ENCODE results near the gene BCHE. TPM values are rescaled to one million over a fixed set of nuclear protein-coding genes. Genes with fewer than 3 reads are reported as not detected.

BCHE gene
- total and polyA plus RNA-seq, 2 donors (not counting 3 experiments of a cell fraction or from before 2014, with no cell fraction given), result 0.27 to 0.66 TPM

DNA sequence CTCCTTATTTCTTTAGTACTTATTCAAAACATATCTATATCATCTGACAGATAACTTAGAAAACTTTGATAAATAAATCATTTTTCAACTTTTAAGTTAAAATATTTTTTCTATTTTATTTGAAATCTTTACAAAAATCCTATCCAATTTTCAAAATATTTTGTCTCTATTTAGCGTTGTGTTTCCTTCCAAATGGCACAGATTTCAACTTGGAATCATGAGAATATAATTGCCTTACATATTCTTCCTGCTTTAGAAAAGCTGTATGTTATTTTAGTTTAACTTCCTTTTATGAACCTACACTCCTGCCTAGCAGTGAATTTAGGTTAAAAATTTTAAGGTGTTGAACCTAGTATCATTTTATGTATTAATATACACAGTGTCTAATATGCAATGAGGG lies 38.2 kb downstream of the BCHE start:
- Histone ChIP-seq H3K79me2 (ENCODE audit: control insufficient read depth, insufficient read depth, low read length) (no peaks in the 10 kb centered on the region), H3K9me3 (replicated peaks; ENCODE audit: control insufficient read depth, insufficient read depth, low read length) (no peaks in the 10 kb centered on the region), H3K4me3 (replicated peaks in 1 of 3; ENCODE audit: insufficient read depth in 1 of 3, low read depth in 1 of 3, low read length in 3 of 3) (no peak overlapping the region), H3K36me3 (ENCODE audit: control insufficient read depth in 2 of 2, extremely low read depth in 1 of 2, insufficient read depth in 2 of 2, low read length in 2 of 2) (no peaks in the 10 kb centered on the region), H3K9ac (replicated peaks; ENCODE audit: extremely low read depth, insufficient read depth, low read length) (no peak overlapping the region), H3K27me3 (ENCODE audit: control insufficient read depth in 2 of 2, insufficient read depth in 2 of 2, low read length in 2 of 2) (no peaks in the 10 kb centered on the region), H3K4me1 (ENCODE audit: control insufficient read depth, extremely low read depth, insufficient read depth, low read length) (no peaks in the 10 kb centered on the region), H2AFZ (ENCODE audit: low read depth, low read length) (no peak overlapping the region), H3K4me2 (ENCODE audit: insufficient read depth, low read length) (no peak overlapping the region), H4K20me1 (replicated peaks; ENCODE audit: control insufficient read depth, extremely low read depth, insufficient read depth, low read length) (no peaks in the 10 kb centered on the region), H3K27ac (ENCODE audit: insufficient read depth, low read depth, low read length) (no peak overlapping the region), H3K9me1 (replicated peaks; ENCODE audit: control insufficient read depth, extremely low read depth, insufficient read depth, low read length) (no peaks in the 10 kb centered on the region)
- no TSS peak for BruUV-seq (replicated peaks)
- ChIA-PET CTCF (no interaction called here), POLR2A (no interaction called here)
- FAIRE-seq, result no peak
- no peak for DNase-seq (ENCODE audit: low read depth, low spot score)
- TF ChIP-seq, protein P1, sequence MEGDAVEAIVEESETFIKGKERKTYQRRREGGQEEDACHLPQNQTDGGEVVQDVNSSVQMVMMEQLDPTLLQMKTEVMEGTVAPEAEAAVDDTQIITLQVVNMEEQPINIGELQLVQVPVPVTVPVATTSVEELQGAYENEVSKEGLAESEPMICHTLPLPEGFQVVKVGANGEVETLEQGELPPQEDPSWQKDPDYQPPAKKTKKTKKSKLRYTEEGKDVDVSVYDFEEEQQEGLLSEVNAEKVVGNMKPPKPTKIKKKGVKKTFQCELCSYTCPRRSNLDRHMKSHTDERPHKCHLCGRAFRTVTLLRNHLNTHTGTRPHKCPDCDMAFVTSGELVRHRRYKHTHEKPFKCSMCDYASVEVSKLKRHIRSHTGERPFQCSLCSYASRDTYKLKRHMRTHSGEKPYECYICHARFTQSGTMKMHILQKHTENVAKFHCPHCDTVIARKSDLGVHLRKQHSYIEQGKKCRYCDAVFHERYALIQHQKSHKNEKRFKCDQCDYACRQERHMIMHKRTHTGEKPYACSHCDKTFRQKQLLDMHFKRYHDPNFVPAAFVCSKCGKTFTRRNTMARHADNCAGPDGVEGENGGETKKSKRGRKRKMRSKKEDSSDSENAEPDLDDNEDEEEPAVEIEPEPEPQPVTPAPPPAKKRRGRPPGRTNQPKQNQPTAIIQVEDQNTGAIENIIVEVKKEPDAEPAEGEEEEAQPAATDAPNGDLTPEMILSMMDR (IDR thresholded peaks at IDR 0.05; ENCODE audit: extremely low read depth in 1 of 2, insufficient read depth in 1 of 2, low read depth in 1 of 2, low read length in 2 of 2), result no peak
- TF ChIP-seq, protein P2, sequence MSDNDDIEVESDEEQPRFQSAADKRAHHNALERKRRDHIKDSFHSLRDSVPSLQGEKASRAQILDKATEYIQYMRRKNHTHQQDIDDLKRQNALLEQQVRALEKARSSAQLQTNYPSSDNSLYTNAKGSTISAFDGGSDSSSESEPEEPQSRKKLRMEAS (IDR thresholded peaks at IDR 0.05; ENCODE audit: insufficient read depth, insufficient read length), result no peak
- no peak for TF ChIP-seq JUN (IDR thresholded peaks at IDR 0.05; ENCODE audit: borderline replicate concordance, insufficient read depth, insufficient read length, low read depth)
- TF ChIP-seq POLR2A (IDR thresholded peaks at IDR 0.05; ENCODE audit: low read depth, low read length), result no peak
- TF ChIP-seq GATA2 (IDR thresholded peaks at IDR 0.05; ENCODE audit: insufficient read depth, insufficient read length, low read depth, low read length), result no peak
- TF ChIP-seq FOS (IDR thresholded peaks at IDR 0.05; ENCODE audit: borderline replicate concordance, insufficient read depth, low read length), result no peak
- no peak for TF ChIP-seq POLR2AphosphoS5 (IDR thresholded peaks at IDR 0.05; ENCODE audit: insufficient read depth, low read depth, low read length)
- TF ChIP-seq MYC (IDR thresholded peaks at IDR 0.05; ENCODE audit: low read depth, low read length), result no peak
- no peak for TF ChIP-seq EZH2 (IDR thresholded peaks at IDR 0.05; ENCODE audit: borderline replicate concordance, low read depth, low read length, severe bottlenecking)
- dilution Hi-C loops (cut with MboI; ENCODE audit: extremely low pct_ligation_motif_present, low sequenced_read_pairs) (no loop called here), intact Hi-C loops (cut with micrococcal nuclease) (no loop called here)
